Measurements from ENCODE around the gene CLMN.

- no peak for TF ChIP-seq CTCF (IDR thresholded peaks at IDR 0.05)
- no peak for TF ChIP-seq POLR2A (IDR thresholded peaks at IDR 0.05)
Measured at GRCh38 chr14:95364481-95365209, 44.9 kb upstream of the CLMN start.

Data from gastroesophageal sphincter (tissue), 3 donors.